HG02870 (cell line): Measurements from ENCODE around the gene C2CD4C.
"Not testable (repeated sequence)": the region's sequence is repeated elsewhere in the genome, so short reads cannot be mapped to it uniquely, and the experiment has no call there.

Source experiments
- ATAC-seq: cut with Tn5 transposase; IDR thresholded peaks from one replicate; pipeline ENCODE4 v1.9.1; 2021; ENCODE audit warnings: mild to moderate bottlenecking, moderate library complexity; ENCODE audit not compliant: unreplicated experiment

C2CD4C gene, protein sequence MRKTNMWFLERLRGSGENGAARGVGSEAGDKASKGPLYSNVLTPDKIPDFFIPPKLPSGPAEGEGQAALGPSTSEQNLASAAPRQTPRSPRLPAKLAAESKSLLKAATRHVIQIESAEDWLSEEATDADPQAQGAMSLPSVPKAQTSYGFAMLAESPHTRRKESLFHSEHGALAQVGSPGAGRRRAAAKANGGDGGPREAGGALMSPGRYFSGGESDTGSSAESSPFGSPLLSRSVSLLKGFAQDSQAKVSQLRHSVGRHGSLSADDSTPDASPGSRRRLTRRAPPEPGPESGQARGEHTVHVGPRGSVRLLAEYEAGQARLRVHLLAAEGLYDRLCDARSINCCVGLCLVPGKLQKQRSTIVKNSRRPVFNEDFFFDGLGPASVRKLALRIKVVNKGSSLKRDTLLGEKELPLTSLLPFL

DNA sequence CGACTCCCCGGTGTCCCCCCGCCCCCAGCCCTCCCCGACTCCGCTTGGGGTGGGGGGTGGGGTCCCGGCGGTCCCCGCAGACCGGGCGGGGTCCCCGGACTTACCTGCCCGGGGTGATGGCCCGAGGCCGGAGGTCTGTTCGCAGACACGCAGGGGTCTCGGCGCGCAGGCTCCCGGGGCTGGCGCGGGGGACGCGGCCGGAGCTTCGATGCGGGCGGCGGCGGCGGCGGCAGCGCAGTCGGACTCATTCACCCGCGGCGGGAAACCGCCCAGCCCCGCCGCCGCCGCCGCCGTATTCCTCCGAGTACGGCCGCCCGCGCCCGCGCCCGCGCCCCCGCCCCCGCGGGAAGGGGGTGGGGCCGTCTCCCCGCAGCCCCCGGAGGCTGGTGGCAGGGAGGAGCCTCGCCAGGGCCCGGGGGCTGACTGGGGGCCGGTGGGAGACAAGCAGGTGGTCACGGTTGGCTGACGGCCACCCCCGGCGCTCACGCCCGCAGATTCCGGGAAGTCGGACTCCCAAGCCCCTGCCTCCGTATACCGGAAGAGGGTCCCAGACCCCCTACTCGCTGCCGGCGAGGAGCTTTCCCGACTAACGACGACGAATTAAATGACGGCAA is at the start of gene C2CD4C:
Gene C2CD4C (minus strand): TSS at position 246 of the 614 bp plus-strand sequence. CDS start 786 bp downstream, outside the sequence.
- ATAC-seq, result no peak

DNA sequence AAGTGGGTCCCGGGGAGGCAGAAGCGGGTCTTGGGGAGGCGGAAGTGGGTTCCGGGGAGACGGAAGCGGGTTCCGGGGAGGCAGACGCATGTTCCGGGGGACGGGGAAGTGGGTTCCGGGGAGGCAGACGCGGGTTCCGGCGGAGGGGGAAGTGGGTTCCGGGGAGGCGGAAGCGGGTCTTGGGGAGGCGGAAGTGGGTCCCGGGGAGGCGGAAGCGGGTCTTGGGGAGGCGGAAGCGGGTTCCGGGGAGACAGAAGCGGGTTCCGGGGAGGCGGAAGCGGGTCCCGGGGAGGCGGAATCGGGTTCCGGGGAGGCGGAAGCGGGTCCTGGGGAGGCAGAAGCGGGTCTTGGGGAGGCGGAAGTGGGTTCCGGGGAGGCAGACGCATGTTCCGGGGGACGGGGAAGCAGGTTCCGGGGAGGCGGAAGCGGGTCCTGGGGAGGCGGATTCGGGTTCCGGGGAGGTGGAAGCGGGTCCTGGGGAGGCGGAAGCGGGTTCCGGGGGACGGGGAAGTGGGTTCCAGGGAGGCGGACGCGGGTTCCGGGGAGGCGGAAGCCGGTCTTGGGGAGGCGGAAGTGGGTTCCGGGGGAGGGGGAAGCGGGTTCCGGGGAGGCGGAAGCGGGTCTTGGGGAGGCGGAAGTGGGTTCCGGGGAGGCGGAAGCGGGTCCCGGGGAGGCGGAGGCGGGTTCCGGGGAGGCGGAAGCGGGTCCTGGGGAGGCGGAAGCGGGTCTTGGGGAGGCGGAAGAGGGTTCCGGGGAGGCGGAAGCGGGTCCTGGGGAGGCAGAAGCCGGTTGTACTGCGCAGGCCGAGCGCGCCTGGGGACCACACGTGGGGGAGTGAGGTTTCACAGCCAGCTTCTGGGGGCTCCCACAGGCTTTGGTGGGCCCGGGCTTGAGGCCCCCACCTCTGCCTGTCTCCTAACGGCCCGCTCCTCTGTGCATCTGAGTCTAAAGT is 49.4 kb upstream of the C2CD4C start:
- no peak for ATAC-seq

DNA sequence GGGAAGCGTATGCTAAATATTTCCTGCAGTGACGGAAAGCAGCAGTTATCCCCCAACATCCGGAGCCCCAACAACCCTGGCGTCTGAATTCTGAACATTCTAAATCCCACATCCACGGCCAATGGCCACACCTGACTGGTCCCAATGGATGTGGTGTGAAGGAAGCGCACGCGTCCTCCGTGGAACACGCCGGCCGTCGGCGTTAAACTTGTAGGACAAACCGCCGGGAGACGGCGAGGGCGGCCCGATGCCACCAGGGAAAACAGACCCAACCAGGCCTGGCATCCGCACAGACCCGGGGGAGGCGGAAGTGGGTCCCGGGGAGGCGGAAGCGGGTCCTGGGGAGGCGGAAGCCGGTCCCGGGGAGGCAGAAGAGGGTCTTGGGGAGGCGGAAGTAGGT is 48.7 kb upstream of the C2CD4C start:
- no peak for ATAC-seq

DNA sequence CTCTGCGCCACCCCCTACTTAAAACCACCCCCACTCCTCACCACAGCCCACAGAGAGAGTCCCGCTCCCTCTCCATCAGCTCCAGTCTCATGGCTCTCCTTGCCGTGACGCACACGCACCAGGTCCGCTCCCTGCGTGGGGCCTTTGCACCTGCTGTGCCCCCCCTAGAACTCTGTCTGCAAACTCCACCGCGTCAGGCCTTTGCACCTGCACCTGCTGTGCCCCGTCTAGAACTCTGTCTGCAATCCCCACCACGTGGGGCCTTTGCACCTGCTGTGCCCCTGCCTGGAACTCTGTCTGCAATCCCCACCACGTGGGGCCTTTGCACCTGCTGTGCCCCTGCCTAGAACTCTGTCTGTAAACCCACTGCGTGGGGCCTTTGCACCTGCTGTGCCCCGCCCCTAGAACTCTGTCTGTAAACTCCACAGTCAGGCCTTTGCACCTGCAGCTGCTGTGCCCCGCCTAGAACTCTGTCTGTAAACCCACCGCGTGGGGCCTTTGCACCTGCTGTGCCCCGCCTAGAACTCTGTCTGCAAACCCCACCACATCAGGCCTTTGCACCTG is 47.7 kb upstream of the C2CD4C start:
- no peak for ATAC-seq

DNA sequence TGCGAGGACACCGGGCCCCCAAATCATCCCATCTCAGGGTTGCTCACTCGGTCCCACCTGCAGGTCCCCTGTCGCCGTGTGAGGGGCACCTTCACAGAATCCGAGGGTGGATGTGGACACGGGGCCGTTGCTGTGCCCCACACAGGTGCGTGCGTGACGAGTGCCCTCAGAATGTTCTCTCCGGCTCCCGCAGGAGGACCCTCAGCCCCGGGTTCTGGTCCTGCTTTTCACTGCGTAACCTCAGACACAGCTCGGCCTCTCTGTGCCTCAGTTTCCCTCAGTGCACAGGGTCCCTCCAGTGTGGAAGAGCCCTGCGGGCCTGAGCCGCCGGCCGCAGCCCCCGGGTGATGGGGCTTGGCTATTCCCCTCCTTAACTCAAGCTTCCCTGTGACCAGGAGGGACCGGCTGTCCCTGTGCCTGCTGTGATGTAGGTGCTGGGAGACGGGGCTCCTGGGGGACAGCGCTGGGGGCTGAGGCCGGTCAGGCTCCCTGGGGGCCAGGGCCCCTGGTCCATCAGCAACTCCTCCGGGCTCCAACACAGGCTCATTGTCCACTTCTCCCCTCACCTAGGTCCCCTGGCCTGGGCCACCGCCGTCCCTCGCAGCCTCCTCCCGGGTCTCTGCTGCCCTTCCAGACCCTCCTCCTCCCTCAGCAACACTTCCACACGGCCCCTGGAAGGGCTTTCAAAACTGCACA is 47.1 kb upstream of the C2CD4C start:
- no peak for ATAC-seq

DNA sequence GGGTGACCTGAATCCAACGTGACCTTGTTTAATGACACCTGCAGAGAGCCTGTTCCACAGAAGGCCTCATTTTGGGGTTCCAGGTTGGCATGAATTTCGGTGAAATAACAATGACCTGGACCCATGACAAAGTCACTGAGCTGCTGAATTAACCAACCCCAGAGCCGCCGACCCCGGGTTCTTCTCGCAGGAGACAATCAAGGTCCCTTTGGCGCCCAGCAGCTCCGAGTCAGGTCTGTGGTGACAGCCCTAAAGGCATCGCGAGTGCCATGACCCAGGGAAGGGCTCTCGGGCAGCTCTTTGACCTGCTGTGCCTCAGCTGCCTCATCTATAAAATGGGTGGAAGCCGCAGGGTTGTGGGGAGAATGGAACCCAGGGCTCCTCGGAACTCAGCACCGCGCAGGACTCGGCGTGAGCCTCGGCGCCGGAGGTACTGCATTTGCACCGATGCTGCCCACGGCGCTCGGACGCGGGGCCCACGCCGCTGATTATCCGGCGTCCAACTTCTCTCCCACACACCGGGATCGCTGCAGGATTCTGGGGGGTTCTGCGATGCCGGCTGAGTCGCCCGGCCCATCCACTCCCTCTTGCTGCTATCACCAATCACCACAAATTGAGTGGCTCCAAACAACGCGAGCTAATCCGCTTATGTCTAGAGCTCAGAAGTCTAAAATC is 46.2 kb upstream of the C2CD4C start:
- no peak for ATAC-seq

DNA sequence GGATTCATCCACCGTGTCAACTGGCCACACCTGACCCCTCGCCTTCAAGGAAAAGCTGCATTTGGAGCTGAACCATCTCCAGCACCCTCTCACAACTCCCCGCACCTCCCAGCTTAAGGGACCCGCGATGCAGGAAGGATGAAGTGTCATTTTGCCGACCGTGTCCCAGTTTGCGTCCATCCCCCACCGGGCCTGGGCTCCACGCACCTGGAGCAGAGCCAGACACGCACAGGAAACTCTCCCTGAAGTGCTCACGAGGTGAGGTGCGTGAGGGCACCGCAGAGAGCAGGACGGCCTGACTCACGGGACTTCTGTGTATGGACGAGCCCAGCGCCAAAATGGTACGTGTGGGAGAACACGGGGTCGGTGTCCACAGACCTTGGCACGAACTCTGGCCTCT is 44.7 kb upstream of the C2CD4C start:
- no peak for ATAC-seq

DNA sequence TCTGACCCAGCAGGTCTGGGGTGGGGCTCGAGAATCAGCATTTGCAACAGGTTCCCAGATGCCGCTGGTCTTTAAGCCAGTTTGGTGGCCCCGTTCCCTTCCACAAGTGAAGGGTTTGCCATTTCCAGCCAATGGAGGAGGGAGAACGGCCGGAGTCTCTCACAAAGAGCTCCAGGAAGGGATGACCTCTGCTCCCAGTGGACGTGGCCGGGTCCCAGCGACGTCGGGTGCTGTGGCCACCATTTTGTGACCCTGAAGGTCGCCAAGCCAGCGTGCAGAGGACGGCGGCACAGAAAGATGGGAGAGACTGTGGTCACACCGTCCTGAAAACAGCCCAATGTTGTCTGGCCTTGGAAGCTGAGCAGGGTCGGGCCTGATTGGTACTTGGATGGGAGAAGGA is 43.9 kb upstream of the C2CD4C start:
- no peak for ATAC-seq

DNA sequence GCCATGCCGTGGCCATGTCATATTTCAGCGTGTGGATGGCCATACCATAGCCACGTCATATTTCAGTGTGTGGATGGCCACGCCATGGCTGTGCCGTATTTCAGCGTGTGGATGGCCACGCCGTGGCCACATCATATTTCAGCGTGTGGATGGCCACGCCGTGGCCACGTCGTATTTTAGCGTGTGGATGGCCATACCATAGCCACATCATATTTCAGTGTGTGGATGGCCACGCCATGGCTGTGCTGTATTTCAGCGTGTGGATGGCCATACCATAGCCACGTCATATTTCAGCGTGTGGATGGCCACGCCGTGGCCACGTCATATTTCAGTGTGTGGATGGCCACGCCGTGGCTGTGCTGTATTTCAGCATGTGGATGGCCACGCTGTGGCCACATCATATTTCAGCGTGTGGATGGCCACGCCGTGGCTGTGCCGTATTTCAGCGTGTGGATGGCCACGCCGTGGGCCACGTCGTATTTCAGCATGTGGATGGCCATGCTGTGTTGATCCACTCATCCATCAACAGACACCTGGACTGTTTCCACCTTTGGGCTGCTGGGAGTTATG is 42.0 kb upstream of the C2CD4C start:
- not testable (repeated sequence) for ATAC-seq

DNA sequence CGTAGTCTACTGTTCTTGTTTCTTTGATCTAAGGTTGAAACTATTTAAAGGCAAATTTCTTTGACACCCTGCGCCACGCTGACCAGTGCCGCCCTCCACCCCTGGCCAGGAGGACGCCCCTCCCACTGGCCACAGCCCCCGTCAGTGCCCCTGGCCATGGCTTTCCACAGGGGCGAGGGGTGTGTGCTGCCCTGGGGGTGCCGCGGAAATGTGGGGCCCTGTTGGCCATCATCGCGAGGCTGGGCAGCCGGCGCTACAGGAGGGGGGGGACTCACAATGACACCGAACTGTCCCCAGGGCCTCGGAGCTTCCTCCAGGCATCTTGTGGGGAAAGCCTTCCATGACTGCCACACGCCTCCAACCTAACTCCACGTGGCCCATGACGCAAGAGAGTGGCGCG is 41.0 kb upstream of the C2CD4C start:
- ATAC-seq, result no peak

DNA sequence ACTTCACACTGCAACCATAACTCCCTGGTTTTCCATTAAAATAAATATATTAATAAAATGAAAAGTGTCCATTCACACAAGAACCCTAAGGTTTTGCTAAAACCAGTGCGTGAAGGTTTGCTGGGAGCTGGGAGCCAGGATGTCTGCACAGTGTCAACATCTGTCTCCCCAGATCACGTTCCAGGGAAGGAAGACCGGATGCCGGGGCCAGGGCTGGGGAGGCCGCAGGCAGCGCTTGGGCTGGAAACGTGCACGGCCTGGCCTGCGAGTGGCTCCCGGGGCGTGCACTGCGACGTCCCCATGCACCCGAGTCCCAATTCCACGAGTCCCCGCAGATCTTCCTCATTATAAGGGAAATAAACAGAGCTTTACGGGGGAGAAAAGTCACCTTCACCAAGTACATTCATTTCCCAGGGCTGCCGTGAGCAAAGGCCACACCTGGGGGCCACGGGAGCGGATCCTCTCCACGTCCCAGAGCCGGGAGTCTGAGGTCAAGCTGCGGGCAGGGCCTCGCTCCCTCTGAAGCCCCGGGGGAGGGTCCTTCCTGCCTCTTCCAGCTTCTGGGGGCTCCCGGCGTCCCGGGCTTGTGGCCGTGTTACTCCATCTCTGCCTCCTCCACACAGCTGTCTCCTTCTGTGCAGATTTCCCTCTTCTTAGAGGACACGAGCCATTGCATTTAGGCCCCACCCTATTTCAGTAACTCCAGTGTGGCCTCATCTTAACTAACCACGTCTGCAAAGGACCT is 39.0 kb upstream of the C2CD4C start:
- no peak for ATAC-seq

DNA sequence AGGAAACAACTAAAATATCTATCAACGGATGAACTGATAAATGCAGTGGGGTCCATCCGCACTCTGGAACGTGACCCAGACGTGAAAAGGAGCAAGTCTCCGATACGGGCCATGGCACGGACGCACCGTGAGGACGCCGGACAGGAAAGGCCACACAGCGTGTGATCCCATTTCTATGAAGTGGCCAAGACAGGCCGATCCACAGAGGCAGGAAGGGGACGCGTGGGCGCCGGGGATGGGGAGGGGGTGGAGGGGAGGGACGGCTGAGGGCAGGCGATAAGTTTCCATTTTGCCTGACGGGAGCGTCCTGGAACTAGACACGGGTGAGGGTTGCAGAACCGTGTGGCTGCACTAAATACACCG is 38.1 kb upstream of the C2CD4C start:
- no peak for ATAC-seq

DNA sequence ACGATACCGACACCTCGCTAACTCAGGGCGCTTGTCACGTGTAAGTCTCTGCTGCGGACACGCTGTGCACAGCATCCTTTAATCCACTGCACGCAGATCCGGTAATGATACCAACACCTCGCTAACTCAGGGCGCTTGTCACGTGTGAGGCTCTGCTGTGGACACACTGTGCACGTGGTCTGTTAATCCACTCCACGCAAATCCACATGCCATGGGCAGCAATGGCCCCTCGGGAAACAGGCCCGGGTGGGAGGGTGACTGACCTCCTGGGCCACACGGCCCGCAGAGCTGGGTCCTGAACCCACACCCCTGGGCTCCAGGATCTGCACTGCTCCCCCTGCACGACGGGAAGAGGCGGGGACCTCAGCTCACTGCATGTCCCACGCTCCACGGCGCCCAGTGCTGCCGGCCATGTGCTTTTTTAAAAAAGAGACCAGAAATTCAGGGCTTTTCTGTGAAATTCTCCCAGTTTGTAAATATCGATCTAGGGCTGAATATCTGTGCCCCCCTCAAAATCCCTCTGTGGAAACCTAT is 35.8 kb upstream of the C2CD4C start:
- ATAC-seq, result no peak

DNA sequence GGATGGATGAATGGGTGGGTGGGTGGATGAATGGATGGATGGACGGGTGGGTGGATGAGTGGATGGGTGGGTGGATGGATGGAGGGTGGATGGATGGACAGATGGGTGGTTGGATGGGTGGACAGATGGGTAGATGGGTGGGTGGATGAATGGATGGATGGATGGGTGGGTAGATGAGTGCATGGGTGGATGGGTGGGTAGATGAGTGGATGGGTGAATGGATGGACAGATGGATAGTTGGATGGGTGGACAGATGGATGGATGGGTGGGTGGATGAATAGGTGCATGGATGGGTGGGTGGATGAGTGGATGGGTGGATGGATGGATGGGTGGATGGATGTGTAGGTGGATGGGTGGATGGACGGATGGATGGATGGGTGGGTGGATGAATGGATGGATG is 34.1 kb upstream of the C2CD4C start:
- ATAC-seq, result no peak

DNA sequence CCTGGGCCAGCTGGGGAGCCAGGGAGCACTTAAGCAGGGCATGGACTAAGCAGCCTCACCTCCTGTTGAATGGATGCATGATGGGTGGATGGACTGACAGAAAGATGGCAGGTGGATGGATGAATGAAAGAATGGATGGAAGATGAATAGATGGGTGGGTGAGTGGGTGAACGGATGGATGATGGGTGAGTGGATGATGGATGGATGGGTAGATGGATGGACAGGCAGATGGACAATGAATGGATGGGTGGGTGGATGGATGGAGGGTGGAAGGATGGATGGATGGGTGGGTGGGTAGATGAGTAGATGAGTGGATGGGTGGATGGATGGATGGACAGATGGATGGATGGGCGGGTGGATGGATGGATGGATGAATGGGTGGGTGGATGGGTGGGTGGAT is 33.1 kb upstream of the C2CD4C start:
- ATAC-seq, result no peak

DNA sequence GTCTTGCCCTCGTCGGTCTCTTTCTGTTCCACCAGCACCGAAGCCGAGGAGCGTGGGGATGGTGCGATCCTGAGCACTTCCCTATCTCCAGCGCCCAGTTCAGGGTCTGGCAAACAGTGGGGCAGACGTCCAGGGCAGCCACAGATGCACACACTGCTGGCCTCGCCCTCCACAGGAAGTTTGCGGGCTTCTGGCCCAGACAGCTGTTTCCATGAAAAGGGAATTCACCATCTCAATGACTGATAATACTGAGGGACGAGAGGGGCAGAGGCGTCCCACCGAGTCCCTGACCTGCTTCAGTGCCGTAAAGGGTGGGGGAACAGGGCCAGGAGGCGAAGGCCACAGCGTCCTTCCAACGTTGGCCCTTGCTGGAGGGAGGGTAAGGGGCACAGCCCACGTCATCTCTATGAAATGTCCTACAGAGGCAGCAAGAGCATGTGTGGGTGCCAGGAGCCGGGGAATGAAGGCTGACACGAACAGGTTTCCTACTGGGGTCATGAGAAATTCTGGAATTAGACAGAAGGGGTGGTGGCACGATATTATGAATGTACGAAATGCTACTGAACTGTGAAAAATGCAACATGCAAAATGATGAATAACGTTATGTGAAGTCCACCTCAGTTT is 32.4 kb upstream of the C2CD4C start:
- no peak for ATAC-seq

DNA sequence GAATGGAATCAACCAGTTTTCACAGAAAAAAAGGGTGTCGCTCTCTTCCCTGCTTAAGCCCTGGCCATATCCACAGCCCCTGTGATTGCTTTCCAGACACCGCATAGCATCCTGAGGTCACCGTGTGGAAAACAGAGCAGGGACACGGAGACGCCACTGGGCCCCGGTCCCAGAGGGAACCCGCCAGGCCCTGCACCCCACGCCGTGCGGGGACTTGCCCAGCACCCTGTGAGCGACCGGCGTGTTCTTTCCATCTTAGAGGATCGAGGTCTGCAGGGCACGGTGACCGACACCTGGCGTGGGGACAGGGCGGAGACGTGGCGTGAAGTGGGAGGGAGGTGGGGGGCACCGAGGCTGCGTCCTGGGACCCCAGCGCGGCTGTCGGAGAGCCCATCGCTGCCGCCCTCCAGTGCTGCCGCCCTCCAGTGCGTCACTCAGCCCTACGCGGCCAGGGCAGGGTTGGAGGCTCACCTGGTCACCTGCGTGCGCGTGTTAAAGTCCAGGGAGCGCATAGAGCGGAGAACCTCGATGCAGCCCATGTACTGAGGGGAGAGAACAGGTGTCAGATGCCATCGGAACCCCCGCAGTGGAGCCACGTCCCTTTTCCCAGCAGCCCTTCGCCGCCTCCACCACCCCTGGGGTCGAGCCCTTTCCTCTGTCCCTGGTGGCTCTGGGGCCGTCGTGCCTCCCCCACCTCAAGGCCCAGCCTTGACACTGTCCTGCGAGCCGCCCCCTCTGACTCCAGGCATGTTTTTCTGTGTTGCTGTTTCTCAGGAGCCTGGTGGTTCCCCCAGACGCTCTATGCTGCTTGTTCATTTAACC is 31.7 kb upstream of the C2CD4C start:
- no peak for ATAC-seq
